ENCODE data around the gene ATF2.

GRCh38 chr2:175035806-175036205, 132.2 kb downstream of the ATF2 start:
- no peak for TF ChIP-seq CTCF (IDR thresholded peaks at IDR 0.05; ENCODE audit: low read depth, low read length)
- no peak for TF ChIP-seq EZH2phosphoT487 (IDR thresholded peaks at IDR 0.05; ENCODE audit: low read depth)

Data from OCI-LY3 (cell line).